Measurements from ENCODE around the gene RPL22.

GRCh38 chr1:6208723-6209660, 9.6 kb upstream of the RPL22 start:
- TF ChIP-seq SUZ12 (IDR thresholded peaks at IDR 0.05; ENCODE audit: extremely low read depth, insufficient read depth, insufficient read length): no peak
- no peak for TF ChIP-seq ZNF274 (IDR thresholded peaks at IDR 0.05; ENCODE audit: low read depth, low read length)
- TF ChIP-seq YY1 (IDR thresholded peaks at IDR 0.05; ENCODE audit: insufficient read depth, insufficient read length): no peak
